DND-41 (cell line): Measurements from ENCODE around the gene ARHGAP28.

Experiments
- CTCF ChIP-seq: IDR thresholded peaks from 2 replicates; pipeline ENCODE4 v1.5.1; 2012; ENCODE audit warnings: borderline replicate concordance, low read length, moderate library complexity, mild to moderate bottlenecking; ENCODE audit not compliant: poor library complexity, severe bottlenecking; ENCODE audit errors: extremely low read depth
- EZH2 ChIP-seq: IDR thresholded peaks from 3 replicates; pipeline ENCODE4 v1.6.1; 2012; ENCODE audit warnings: borderline replicate concordance, low read depth, mild to moderate bottlenecking, moderate library complexity, low read length, inconsistent platforms; ENCODE audit not compliant: severe bottlenecking

- TF ChIP-seq CTCF (no peak), EZH2 (no peak)
These were observed 89.8 kb downstream of the ARHGAP28 start for GRCh38 chr18:6819332-6819731.
